Fibroblast of lung (primary cell): ENCODE data around the gene PRR35.

Experiments used
- CTCF ChIP-seq, 2 donors: IDR thresholded peaks in 1 of 2; conservative IDR thresholded peaks in 1 of 2; 1 replicate in 1 of 2; 2 replicates in 1 of 2; pipeline ENCODE4 v1.5.1; 2011 to 2012; ENCODE audit warnings: low read length in 2 of 2, control low read depth in 1 of 2, inconsistent platforms in 1 of 2, low read depth in 1 of 2, mild to moderate bottlenecking in 1 of 2
- EZH2 ChIP-seq: IDR thresholded peaks from 2 replicates; pipeline ENCODE4 v1.5.1; 2012; ENCODE audit warnings: low read length, control low read depth, mild to moderate bottlenecking; ENCODE audit errors: missing control alignments

- TF ChIP-seq CTCF (conservative IDR thresholded peaks at IDR 0.05 in 1 of 2, IDR thresholded peaks at IDR 0.05 in 1 of 2; ENCODE audit: low read depth in 1 of 2, low read length in 2 of 2) (no peak), EZH2 (no peak)
These were observed 1.2 kb downstream of the PRR35 start for GRCh38 chr16:561413-561794.
